ENCODE data around the gene CCNJ. TPM values are rescaled to one million over a fixed set of nuclear protein-coding genes. Genes with fewer than 3 reads are reported as not detected.

The CCNJ gene
- total and polyA plus RNA-seq, 2 donors (not counting 1 experiment from before 2014, with no cell fraction given), result 2.8 to 8.9 TPM

GRCh38 chr10:96044736-96045135 is 1.4 kb downstream of the CCNJ start:
- Mint-ChIP-seq H3K4me3 (peak overlapping the region; percentile 96), H3K9me3 (ENCODE audit: insufficient read depth) (no peaks in the 10 kb centered on the region), H3K27me3 (no peaks in the 10 kb centered on the region), H3K4me1 (peaks cover 49% of the 10 kb centered on the region), H3K27ac (peak overlapping the region; percentile 88)
- Histone ChIP-seq H3K4me1 (ENCODE audit: control insufficient read depth in 2 of 2, insufficient read depth in 2 of 2, low read length in 2 of 2) (peaks cover 14 to 18% of the 10 kb centered on the region in 2 donors), H3K4me3 (ENCODE audit: control extremely low read depth in 1 of 5, extremely low read depth in 1 of 5, insufficient read depth in 1 of 5, low read depth in 2 of 5, low read length in 4 of 5) (peak overlapping the region; percentile 56 to 83 (median 73)), H4K20me1 (ENCODE audit: control insufficient read depth, insufficient read depth, low read length, poor library complexity, severe bottlenecking) (no peaks in the 10 kb centered on the region), H3K4me2 (replicated peaks; ENCODE audit: low read depth, low read length, poor library complexity, severe bottlenecking) (peak overlapping the region; percentile 85), H3K9me3 (ENCODE audit: control extremely low read depth in 1 of 3, control insufficient read depth in 2 of 3, insufficient read depth in 1 of 3, low read length in 2 of 3) (no peaks in the 10 kb centered on the region), H3K79me2 (ENCODE audit: control insufficient read depth, insufficient read depth, low read length) (peaks cover 51% of the 10 kb centered on the region), H3K9ac (ENCODE audit: low read length) (peak overlapping the region; percentile 84), H3K36me3 (replicated peaks in 1 of 2; ENCODE audit: control extremely low read depth in 1 of 2, control insufficient read depth in 1 of 2, extremely low read depth in 1 of 2, insufficient read depth in 2 of 2, low read length in 1 of 2) (no peaks in the 10 kb centered on the region), H3K27me3 (replicated peaks in 1 of 4; ENCODE audit: control extremely low read depth in 1 of 4, control insufficient read depth in 3 of 4, insufficient read depth in 4 of 4, low read length in 3 of 4) (no peaks in the 10 kb centered on the region), H2AFZ (ENCODE audit: insufficient read depth, low read depth, low read length, poor library complexity, severe bottlenecking) (peak overlapping the region; percentile 75), H3K27ac (ENCODE audit: low read length in 2 of 2) (peak overlapping the region; percentile 54 to 84)
- no peak for TF ChIP-seq EZH2 (IDR thresholded peaks at IDR 0.05; ENCODE audit: borderline replicate concordance, insufficient read depth, low read depth, low read length, poor library complexity, severe bottlenecking)
- no peak for TF ChIP-seq CTCF (IDR thresholded peaks at IDR 0.05)
- DNase-seq (no peak), ATAC-seq (ENCODE audit: low read depth) (no peak)
- ChIA-PET CTCF (interaction anchor here (1.4 to 1.8 kb wide), 2 partner anchors 11 to 28 kb away, joined by 3 to 5 read pairs; no protein-coding TSS in a partner anchor), POLR2A (no interaction called here)
- WGBS (ENCODE audit: insufficient coverage), result 34% methylated on average over 4 of the region's 8 CpGs
- intact Hi-C loops (cut with micrococcal nuclease), result loop anchor here (5.0 to 10.0 kb wide), 2 partner anchors 137 to 250 kb away; partner anchors contain the start of gene CC2D2B

- peaks cover 0 to 2% of the 10 kb centered on the region in 2 experiments for H3K36me3 ChIP-seq (replicated peaks in 1 of 2; ENCODE audit: control extremely low read depth in 1 of 2, control insufficient read depth in 1 of 2, extremely low read depth in 1 of 2, insufficient read depth in 2 of 2, low read length in 1 of 2)
- intact Hi-C loops (cut with micrococcal nuclease), result loop anchor here (10.0 kb wide), 1 partner anchor 248 kb away; no protein-coding TSS in a partner anchor
- no peak for TF ChIP-seq EZH2 (IDR thresholded peaks at IDR 0.05; ENCODE audit: borderline replicate concordance, insufficient read depth, low read depth, low read length, poor library complexity, severe bottlenecking)
- CTCF ChIA-PET, result no interaction called here
- no peak overlapping the region for H2AFZ ChIP-seq (ENCODE audit: insufficient read depth, low read depth, low read length, poor library complexity, severe bottlenecking)
- Mint-ChIP-seq H3K4me3 (no peak overlapping the region), H3K9me3 (ENCODE audit: insufficient read depth) (no peaks in the 10 kb centered on the region), H3K27ac (no peak overlapping the region), H3K4me1 (peaks cover 50% of the 10 kb centered on the region), H3K27me3 (no peaks in the 10 kb centered on the region)
- H3K9ac ChIP-seq (ENCODE audit: low read length), result no peak overlapping the region
- no peak overlapping the region for H3K4me2 ChIP-seq (replicated peaks; ENCODE audit: low read depth, low read length, poor library complexity, severe bottlenecking)
- peaks cover 5% of the 10 kb centered on the region for H4K20me1 ChIP-seq (ENCODE audit: control insufficient read depth, insufficient read depth, low read length, poor library complexity, severe bottlenecking)
- H3K79me2 ChIP-seq (ENCODE audit: control insufficient read depth, insufficient read depth, low read length), result peaks cover 56% of the 10 kb centered on the region
- H3K27me3 ChIP-seq (replicated peaks in 1 of 4; ENCODE audit: control extremely low read depth in 1 of 4, control insufficient read depth in 3 of 4, insufficient read depth in 4 of 4, low read length in 3 of 4), result no peaks in the 10 kb centered on the region
- POLR2A ChIA-PET, result no interaction called here
- H3K4me1 ChIP-seq (ENCODE audit: control insufficient read depth in 2 of 2, insufficient read depth in 2 of 2, low read length in 2 of 2), result peaks cover 14 to 18% of the 10 kb centered on the region in 2 donors
- no peak overlapping the region for H3K27ac ChIP-seq (ENCODE audit: low read length in 2 of 2)
- DNase-seq (no peak), ATAC-seq (ENCODE audit: low read depth) (no peak)
- no peaks in the 10 kb centered on the region for H3K9me3 ChIP-seq (ENCODE audit: control extremely low read depth in 1 of 3, control insufficient read depth in 2 of 3, insufficient read depth in 1 of 3, low read length in 2 of 3)
- no CpG with 5 or more reads among the region's 1 CpG for WGBS (ENCODE audit: insufficient coverage)
- H3K4me3 ChIP-seq (ENCODE audit: control extremely low read depth in 1 of 5, extremely low read depth in 1 of 5, insufficient read depth in 1 of 5, low read depth in 2 of 5, low read length in 4 of 5), result no peak overlapping the region
These were observed 3.2 kb downstream of the CCNJ start for GRCh38 chr10:96046546-96046945.

Measured in B cell (primary cell).